ENCODE data around the gene LSR.

LSR gene

DNA sequence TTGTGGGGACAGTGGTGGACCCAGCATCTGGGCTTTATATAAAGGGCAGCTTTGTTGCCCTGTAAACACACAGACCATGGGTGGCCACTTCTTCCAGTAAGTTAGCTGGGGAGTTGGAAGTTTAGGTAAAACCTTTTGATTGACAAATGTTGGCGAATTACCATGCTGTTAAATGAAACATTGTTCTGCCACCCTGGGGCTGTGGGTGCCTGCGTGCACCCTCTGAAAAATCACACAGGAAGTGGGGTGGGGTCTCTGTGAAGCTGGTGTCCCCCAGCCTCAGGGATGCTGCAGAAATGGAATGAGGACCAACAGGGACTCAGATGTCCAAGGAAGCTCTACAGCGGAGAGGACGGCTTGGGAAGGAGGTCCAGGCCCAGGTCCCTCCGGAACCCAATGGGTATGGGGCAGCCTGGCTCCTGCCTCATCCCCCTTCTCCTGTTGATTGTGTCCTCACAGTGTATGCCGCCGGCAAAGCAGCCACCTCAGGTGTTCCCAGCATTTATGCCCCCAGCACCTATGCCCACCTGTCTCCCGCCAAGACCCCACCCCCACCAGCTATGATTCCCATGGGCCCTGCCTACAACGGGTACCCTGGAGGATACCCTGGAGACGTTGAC lies 17.2 kb downstream of the LSR start:
- DNase-seq (ENCODE audit: low read depth in 1 of 2, low spot score in 1 of 2), result no peak

DNA sequence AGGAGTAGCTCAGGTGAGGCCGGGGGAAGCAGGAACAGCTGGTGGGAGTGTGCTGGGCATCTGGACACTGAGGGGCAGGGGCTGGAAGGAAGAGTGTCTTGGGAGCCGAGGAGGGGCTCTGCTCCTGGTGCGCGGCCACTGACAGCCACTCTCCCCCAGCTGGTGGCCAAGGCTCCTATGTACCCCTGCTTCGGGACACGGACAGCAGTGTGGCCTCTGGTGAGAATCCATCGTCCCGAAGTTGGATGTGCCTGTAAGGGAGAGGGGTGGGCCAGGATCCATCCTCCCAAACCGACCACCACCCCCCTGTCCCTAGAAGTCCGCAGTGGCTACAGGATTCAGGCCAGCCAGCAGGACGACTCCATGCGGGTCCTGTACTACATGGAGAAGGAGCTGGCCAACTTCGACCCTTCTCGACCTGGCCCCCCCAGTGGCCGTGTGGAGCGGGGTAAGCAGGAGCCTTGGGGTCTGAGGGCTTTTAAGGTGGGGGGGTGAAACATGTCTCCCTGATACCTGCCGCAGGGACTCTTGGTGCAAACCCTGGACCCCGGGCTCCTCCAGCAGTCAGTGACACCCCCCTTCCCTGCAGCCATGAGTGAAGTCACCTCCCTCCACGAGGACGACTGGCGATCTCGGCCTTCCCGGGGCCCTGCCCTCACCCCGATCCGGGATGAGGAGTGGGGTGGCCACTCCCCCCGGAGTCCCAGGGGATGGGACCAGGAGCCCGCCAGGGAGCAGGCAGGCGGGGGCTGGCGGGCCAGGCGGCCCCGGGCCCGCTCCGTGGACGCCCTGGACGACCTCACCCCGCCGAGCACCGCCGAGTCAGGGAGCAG lies 17.9 kb downstream of the LSR start:
- no peak for DNase-seq (ENCODE audit: low read depth in 1 of 2, low spot score in 1 of 2)

DNA sequence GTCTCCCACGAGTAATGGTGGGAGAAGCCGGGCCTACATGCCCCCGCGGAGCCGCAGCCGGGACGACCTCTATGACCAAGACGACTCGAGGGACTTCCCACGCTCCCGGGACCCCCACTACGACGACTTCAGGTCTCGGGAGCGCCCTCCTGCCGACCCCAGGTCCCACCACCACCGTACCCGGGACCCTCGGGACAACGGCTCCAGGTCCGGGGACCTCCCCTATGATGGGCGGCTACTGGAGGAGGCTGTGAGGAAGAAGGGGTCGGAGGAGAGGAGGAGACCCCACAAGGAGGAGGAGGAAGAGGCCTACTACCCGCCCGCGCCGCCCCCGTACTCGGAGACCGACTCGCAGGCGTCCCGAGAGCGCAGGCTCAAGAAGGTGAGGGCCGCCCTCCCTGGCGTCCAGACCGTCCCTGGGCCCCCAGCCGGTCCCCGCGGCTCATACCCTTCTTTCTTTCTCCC lies 18.6 kb downstream of the LSR start:
- peak in 1 of 2 donors; percentile 34 for DNase-seq (ENCODE audit: low read depth in 1 of 2, low spot score in 1 of 2)

DNA sequence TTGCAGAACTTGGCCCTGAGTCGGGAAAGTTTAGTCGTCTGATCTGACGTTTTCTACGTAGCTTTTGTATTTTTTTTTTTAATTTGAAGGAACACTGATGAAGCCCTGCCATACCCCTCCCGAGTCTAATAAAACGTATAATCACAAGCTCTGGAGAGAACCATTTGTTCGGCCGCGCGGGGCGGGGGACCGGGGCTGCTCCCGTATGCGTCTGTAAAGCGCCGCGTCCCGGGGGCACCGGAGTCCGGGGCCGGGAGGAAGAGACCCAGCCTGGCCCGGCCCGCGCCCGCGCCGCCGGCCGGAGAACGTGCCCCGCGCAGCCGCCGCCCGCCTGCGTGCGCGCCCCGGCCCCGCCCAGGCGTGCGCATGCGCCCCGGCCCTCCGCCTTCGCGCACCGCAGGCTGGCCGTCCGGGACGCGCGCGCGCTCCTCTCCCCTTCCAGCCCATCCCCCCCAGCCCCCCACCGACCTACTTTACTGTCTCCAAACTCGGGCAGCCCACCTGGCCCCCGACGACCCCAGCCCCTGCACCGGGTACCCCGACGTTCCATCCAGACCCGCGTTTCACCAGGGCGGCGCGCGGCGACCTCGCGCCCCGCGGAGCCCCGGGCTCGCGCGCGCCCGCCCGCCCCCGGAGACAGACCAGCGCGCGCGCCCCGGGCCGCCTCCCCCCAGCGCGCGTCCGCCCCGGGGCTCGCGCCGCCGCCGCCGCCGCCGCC lies 19.2 kb downstream of the LSR start:
- DNase-seq (ENCODE audit: low read depth in 1 of 2, low spot score in 1 of 2), result peak; percentile 63 to 70

DNA sequence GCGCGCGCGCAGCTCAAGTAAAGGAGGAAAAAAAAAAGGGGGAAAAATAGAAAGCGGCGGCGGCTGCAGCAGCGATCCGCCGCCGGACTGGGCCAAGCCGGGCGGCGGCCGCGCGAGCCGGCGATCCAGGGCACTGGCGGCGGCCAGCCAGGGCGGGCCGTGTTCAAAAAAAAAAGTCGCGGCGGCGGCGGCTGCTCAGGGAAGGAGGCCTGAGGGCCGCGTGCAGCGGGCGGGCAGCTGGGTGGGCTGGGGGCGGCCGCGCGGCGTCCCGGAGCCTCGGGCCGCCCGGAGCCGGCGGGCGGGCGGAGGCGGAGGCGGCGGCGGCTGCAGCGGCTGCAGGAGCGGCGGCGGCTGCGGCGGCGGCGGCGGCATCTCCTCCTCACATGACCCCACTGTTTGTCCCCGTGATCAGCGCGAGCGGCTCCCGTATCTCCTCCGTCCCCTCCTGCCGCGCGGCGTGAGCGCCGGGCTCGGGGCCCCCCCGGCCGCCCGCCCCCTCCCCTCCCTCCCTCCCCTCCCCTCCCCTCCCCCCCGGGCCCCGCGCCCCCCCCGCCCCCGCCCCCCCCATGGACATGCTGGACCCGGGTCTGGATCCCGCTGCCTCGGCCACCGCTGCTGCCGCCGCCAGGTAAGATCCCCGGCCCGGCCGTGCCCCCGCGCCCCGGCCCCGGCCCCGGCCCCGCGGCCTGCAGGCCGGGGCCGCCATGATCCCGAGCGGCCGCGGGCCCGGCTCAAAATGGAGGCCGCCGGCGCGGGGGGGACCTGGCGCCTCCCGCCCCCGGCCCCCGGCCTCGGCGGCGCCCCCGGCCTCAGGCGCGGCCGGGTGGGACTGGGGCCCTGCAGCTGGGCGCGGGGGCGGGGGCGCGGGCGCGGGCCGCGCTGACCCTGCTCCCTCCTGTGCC lies 20.0 kb downstream of the LSR start, which contains the start of gene USF2:
USF2 (plus strand) TSS at position 427 of the 902 bp plus-strand sequence; CDS start at position 567, 140 bp downstream.
- peak; percentile 36 to 48 for DNase-seq (ENCODE audit: low read depth in 1 of 2, low spot score in 1 of 2)

DNA sequence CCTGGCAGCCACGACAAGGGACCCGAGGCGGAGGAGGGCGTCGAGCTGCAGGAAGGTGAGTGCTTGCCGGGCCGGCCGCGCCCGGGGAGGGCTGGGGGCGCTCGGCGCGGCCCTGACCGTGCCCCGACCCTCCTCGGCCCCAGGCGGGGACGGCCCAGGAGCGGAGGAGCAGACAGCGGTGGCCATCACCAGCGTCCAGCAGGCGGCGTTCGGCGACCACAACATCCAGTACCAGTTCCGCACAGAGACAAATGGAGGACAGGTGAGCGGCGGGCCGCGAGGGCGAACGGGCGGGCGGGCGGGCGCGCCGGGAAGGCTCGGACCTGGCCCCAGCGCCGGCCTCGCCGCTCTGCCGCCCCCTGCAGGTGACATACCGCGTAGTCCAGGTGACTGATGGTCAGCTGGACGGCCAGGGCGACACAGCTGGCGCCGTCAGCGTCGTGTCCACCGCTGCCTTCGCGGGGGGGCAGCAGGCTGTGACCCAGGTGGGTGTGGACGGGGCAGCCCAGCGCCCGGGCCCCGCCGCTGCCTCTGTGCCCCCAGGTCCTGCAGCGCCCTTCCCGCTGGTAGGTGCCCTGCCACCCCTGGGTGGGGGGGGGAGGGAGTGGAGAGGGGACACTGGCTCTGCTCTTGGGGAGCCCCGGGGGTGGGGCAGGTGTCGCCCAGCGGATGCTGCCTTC lies 20.8 kb downstream of the LSR start:
- peak; percentile 62 to 64 for DNase-seq (ENCODE audit: low read depth in 1 of 2, low spot score in 1 of 2)

DNA sequence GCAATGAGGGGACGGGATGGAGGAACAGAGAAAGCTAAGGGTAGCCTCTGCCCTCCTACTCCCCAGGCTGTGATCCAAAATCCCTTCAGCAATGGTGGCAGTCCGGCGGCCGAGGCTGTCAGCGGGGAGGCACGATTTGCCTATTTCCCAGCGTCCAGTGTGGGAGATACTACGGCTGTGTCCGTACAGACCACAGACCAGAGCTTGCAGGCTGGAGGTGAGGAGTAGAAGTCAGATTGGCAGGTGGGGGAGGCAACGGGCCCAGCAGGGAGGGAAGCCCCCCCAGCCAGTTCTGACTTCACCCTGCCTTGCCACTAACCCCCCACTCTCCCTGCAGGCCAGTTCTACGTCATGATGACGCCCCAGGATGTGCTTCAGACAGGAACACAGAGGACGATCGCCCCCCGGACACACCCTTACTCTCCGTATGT lies 21.6 kb downstream of the LSR start:
- DNase-seq (ENCODE audit: low read depth in 1 of 2, low spot score in 1 of 2), result no peak

DNA sequence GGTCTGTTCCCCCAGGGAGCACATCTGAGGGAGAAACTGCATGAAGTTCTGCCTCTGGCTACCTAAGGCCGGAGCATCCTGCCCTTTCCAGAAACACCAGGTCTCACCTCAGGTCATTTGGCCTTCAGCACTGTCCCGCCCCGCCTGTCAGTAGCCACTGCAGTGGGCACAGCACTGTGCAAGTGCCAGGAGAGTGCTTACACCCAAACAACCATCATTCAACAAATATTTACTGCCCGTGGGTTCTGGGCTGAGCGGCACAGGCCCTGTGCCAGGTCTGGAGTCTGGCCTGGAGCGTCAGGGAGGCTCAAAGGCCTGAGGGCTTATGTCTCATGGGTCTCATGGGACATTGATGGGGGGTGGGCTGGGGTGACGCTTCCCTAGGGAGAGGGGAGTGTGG lies 22.7 kb downstream of the LSR start:
- no peak for DNase-seq (ENCODE audit: low read depth in 1 of 2, low spot score in 1 of 2)

DNA sequence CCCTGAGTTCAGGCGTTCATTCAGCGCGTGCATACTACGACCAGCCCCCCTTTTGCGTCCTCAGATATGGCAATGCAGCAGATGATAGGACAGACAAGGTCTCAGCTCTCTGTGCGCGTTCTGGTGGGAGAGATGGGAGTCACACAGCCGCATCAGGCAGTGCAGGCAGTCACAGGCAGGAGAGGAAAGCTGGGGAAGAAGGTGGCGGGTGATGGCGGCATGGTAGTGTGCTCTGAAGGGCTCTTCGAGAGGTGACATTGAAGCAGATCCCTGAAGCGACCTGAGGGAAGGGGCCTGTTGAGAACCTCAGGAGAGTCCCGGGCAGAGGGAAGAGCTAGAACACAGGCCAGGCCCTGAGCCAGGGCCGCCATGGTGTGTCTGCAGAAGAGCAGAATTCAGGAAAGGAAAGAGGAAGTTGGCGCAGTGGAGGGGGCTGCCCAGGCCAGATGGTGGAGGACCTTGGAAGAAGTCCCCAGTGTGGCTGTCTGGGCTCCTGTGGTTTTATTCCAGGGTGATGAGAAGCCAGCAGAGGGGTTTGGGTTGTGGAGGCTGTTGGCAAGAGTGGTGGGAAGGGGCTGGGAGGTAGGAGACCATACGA lies 23.4 kb downstream of the LSR start:
- DNase-seq (ENCODE audit: low read depth in 1 of 2, low spot score in 1 of 2), result no peak

DNA sequence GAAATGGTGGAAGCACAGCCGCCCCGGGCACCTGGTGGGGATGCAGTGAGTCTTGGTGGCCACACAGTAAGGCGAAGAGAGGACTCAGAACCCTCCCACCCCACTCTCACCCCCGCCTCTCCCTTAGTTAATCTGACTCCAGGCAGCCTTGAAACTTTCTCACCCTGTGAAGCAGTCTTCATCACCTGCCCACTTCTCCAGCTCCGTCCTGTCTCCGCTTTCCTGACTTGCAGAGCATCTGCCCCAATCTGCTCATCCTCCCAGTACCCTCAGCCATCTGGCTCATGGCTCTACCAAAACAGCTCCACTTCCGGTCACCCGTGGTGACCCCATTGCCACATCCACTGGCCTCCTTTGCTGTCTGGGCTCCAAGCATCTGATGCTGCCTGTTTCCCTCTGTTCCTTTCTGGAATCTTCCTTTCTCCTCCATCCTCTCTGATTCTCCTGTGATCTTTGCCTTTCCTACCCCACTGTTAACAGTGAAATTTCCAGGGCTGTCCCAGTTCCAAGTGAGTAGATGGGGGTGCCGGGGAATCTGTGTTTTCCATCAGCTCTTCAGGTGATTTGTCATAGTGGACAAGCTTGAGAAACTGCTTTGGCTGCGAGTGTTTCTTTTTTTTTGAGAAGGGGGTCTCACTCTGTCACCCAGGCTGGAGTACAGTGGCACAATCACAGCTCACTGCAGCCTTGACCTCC lies 24.3 kb downstream of the LSR start:
- no peak for DNase-seq (ENCODE audit: low read depth in 1 of 2, low spot score in 1 of 2)

DNA sequence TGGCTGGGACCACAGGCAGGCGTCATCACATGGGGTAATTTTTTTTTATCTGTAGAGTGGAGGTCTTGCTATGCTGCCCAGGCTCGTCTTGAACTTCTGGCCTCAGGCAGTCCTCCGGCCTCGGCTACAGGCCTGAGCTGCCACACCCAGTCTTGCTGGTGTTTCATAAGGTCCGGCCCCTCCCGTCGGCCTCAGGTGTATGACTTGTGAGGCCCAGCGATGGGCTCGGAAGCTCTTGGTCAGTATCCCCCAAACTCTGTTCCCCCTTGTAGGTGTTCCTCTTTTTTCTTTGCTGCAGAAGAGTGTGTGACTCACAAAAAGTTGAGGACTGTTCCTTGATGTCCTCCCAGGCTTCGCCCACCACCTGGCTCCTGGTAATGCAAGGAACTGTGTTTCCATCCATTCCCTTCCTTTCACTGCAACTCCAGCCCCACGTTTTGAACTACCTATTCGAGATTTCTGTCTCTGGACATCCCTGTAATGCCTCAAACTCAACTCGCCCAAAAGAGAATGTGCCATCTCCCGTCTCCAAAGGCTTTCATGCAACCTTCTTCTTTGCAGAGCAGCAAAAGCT lies 25.0 kb downstream of the LSR start:
- DNase-seq (ENCODE audit: low read depth in 1 of 2, low spot score in 1 of 2), result no peak

DNA sequence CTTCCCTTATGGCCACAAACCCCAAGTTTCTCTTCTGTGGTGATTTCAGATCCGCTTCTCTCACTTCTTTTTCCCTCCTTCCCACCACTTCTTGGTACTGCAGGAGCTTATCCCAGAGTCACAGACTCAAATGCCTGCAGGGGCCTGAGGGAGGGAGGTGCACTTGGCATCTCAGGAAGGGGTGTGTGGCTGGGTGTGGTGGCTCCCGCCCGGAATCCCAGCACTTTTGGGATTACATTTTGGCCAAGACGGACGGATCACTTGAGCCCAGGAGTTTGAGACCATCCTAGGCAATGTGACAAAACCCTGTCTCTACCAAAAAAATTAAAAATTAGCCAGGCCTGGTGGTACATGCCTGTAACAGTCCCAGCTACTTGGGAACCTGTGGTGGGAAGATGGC lies 25.5 kb downstream of the LSR start:
- DNase-seq (ENCODE audit: low read depth in 1 of 2, low spot score in 1 of 2), result no peak

DNA sequence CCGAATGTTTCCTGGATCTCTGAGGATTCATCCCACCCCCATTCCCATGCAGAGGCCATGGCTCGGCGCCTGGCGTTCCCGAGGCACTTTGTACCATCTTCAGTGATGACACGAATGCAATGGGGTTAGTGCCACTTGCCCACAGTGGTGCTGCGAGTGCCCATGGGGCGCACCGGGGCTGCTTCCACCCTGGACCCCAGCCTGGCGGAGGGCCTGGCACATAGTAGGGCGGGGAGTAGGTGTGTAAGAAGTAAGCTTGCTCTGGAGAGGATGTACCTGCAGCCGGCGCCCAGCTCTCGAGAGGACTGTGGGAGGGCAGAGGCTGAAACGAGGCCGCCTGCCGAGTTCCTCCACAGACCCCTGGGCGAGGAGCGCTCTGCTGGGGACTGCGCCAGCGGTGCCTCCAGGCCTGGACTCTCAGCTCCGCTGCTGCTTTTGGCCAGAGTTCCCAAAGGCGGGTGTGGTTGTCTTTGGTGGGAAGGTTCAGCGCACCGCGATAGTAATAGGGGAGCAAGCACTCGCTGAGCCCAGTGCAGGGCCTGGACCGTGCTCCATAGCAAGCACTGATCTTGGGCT lies 28.0 kb downstream of the LSR start:
- DNase-seq (ENCODE audit: low read depth in 1 of 2, low spot score in 1 of 2), result no peak

DNA sequence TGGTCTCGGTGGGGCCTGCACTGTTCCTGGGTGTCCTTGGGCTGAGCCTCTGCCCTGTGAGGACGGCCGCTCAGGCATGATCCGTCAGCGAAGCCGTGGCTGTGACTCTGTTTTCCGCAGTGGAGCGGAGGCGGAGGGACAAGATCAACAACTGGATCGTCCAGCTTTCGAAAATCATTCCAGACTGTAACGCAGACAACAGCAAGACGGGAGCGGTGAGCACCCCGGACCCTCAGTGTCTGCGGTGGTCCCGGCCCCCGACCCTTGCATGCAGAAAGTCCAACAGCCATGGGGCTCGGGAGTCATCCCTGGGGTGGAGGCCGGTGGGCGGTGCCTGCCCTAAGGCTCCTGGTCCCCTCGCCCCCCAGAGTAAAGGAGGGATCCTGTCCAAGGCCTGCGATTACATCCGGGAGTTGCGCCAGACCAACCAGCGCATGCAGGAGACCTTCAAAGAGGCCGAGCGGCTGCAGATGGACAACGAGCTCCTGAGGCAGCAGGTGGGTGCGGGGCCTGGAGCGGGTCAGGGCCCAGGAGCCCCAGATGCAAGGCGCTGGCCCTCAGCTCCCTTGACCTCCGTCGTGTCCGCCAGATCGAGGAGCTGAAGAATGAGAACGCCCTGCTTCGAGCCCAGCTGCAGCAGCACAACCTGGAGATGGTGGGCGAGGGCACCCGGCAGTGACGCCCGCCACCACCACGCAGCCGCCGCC lies 29.9 kb downstream of the LSR start:
- DNase-seq (ENCODE audit: low read depth in 1 of 2, low spot score in 1 of 2), result no peak

DNA sequence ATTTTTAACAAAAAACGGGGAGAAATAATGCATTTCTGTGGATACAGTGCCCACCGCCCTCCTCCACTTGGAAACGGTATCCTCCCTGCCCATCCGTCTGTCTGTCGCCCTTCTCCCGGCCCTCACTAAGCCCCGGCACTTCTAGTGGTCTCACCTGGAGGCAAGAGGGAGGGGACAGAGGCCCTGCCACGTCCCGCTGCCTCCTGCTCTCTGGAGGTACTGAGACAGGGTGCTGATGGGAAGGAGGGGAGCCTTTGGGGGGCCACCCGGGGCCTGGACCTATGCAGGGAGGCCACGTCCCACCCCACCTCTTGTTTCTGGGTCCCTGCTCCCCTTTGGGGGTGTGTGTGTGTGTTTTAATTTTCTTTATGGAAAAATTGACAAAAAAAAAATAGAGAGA lies 30.6 kb downstream of the LSR start:
- DNase-seq (ENCODE audit: low read depth in 1 of 2, low spot score in 1 of 2), result no peak

DNA sequence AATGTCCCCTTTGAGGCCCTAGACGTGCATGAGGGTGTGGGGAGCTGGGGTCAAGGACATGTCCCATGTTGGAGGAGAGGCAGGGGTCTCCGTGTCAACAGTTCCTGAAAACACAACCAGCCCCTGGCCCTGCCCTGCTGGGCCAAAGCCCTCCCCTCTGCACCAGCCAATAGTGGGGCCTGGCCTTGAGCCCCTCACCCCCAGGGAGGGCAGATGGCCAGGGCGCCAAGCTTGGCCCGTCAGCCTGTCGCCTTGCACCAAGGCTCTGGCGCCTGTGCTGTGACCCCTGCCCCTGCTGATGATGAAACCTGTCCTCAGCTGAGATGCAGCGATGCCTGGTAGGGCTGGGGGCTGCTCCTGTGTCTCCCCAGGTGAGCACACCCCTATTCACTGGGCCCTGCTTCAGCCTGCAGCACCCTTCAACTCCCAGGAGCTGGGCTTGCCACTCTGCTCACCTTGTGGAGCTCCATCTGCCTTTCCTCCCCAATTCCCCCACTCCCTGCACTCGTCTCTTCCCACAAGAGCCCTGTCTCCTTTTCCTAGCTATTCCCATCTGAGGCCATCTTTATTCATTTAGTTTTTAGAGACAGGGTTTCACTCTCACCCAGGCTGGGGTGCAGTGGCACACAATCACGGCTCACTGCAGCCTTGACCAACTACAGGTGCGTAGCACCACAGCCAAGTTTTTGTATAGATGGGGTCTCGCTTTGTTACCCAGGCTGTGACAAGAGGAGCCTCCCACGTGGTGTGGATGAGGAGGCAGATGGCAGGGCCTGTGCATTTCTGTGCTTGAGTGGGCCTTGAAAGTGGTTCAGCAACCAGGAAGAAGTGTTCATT lies 31.4 kb downstream of the LSR start:
- no peak for DNase-seq (ENCODE audit: low read depth in 1 of 2, low spot score in 1 of 2)

DNA sequence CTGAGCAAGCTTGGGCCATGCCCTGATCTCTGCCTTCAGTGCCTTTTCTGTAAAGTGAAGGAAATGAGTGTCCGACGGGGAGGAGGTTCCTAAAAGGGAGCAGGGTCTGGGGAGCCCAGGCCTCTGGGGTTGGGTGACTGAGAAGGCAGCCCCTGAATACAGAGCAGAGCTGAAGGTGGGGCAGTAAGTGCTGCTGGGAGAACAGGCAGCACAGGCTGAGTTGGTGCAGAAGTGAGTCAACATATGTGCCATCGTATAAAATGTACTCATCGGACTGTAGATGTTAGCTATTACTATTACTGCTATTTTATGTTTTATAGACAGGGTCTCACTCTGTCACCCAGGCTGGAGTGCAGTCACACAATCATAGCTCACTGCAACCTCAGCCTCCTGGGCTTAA lies 32.5 kb downstream of the LSR start:
- DNase-seq (ENCODE audit: low read depth in 1 of 2, low spot score in 1 of 2), result no peak
